ENCODE results near the gene GNMT. TPM values are rescaled to one million over a fixed set of nuclear protein-coding genes. Genes with fewer than 3 reads are reported as not detected.

Gene GNMT
- total and polyA plus RNA-seq, 2 experiments from 2014 or later: 4.4 to 16.2 TPM

GRCh38 chr6:42978839-42979522, 18.4 kb downstream of the GNMT start, which contains the start of gene PEX6:
TSS of gene PEX6 (minus strand) at chr6:42979181. CDS start at chr6:42979150, 31 bp downstream.
- Histone ChIP-seq H2AFZ (peak within 1 kb of the TSS; percentile 91), H3K4me1 (ENCODE audit: insufficient read depth) (peaks cover 15% of the 10 kb centered on the region), H3K27me3 (no peaks in the 10 kb centered on the region), H3K27ac (peak within 1 kb of the TSS; percentile 97), H3K79me2 (peaks cover 33% of the 10 kb centered on the region), H3K4me3 (peak within 1 kb of the TSS; percentile 95), H3K9me3 (ENCODE audit: low read depth) (no peaks in the 10 kb centered on the region), H4K20me1 (ENCODE audit: insufficient read depth, poor library complexity, severe bottlenecking) (no peaks in the 10 kb centered on the region), H3K4me2 (peak within 1 kb of the TSS; percentile 85), H3K9me2 (replicated peaks; ENCODE audit: insufficient read depth) (no peaks in the 10 kb centered on the region), H3K36me3 (replicated peaks; ENCODE audit: insufficient read depth, low read depth) (no peaks in the 10 kb centered on the region)
- DNase-seq (ENCODE audit: low spot score): peak; percentile 94
- TF ChIP-seq EZH2 (IDR thresholded peaks at IDR 0.05; ENCODE audit: borderline replicate concordance) (no peak), EZH2phosphoT487 (IDR thresholded peaks at IDR 0.05; ENCODE audit: low read depth, severe bottlenecking, unreplicated experiment) (no peak), CTCF (IDR thresholded peaks at IDR 0.05; ENCODE audit: poor library complexity) (no peak)
- 3% methylated on average over 55 of the region's 59 CpGs for WGBS (ENCODE audit: low lambda C conversion rate, missing lambda C conversion rate)

- H3K9me2 ChIP-seq (replicated peaks; ENCODE audit: insufficient read depth): no peaks in the 10 kb centered on the region
- peaks cover 15% of the 10 kb centered on the region for H3K4me1 ChIP-seq (ENCODE audit: insufficient read depth)
- H3K27me3 ChIP-seq: no peaks in the 10 kb centered on the region
- peak overlapping the region; percentile 95 for H3K4me3 ChIP-seq
- H3K9me3 ChIP-seq (ENCODE audit: low read depth): no peaks in the 10 kb centered on the region
- H4K20me1 ChIP-seq (ENCODE audit: insufficient read depth, poor library complexity, severe bottlenecking): no peaks in the 10 kb centered on the region
- TF ChIP-seq EZH2phosphoT487 (IDR thresholded peaks at IDR 0.05; ENCODE audit: low read depth, severe bottlenecking, unreplicated experiment) (no peak), CTCF (IDR thresholded peaks at IDR 0.05; ENCODE audit: poor library complexity) (no peak), EZH2 (IDR thresholded peaks at IDR 0.05; ENCODE audit: borderline replicate concordance) (no peak)
- peaks cover 33% of the 10 kb centered on the region for H3K79me2 ChIP-seq
- peak overlapping the region; percentile 85 for H3K4me2 ChIP-seq
- 63% methylated on average over 9 of the region's 9 CpGs for WGBS (ENCODE audit: low lambda C conversion rate, missing lambda C conversion rate)
- no peaks in the 10 kb centered on the region for H3K36me3 ChIP-seq (replicated peaks; ENCODE audit: insufficient read depth, low read depth)
- H2AFZ ChIP-seq: peak overlapping the region; percentile 91
- DNase-seq (ENCODE audit: low spot score): peak; percentile 30
- peak overlapping the region; percentile 97 for H3K27ac ChIP-seq
Observed at GRCh38 chr6:42979523-42980177, 19.1 kb downstream of the GNMT start.

- H3K27ac ChIP-seq: no peak overlapping the region
- H3K4me3 ChIP-seq: no peak overlapping the region
- H3K4me1 ChIP-seq (ENCODE audit: insufficient read depth): peaks cover 25% of the 10 kb centered on the region
- no peaks in the 10 kb centered on the region for H3K36me3 ChIP-seq (replicated peaks; ENCODE audit: insufficient read depth, low read depth)
- DNase-seq (ENCODE audit: low spot score): no peak
- no peaks in the 10 kb centered on the region for H3K27me3 ChIP-seq
- H4K20me1 ChIP-seq (ENCODE audit: insufficient read depth, poor library complexity, severe bottlenecking): no peaks in the 10 kb centered on the region
- no peak overlapping the region for H2AFZ ChIP-seq
- WGBS (ENCODE audit: low lambda C conversion rate, missing lambda C conversion rate): 93% methylated on average over 5 of the region's 5 CpGs
- TF ChIP-seq CTCF (IDR thresholded peaks at IDR 0.05; ENCODE audit: poor library complexity) (no peak), EZH2phosphoT487 (IDR thresholded peaks at IDR 0.05; ENCODE audit: low read depth, severe bottlenecking, unreplicated experiment) (no peak), EZH2 (IDR thresholded peaks at IDR 0.05; ENCODE audit: borderline replicate concordance) (no peak)
- no peaks in the 10 kb centered on the region for H3K9me2 ChIP-seq (replicated peaks; ENCODE audit: insufficient read depth)
- H3K4me2 ChIP-seq: no peak overlapping the region
- no peaks in the 10 kb centered on the region for H3K9me3 ChIP-seq (ENCODE audit: low read depth)
- peaks cover 41% of the 10 kb centered on the region for H3K79me2 ChIP-seq
Observed at GRCh38 chr6:42981836-42982235, 21.3 kb downstream of the GNMT start.
